Endothelial cell of umbilical vein (primary cell): Measurements from ENCODE around the gene SNX10. TPM values are rescaled to one million over a fixed set of nuclear protein-coding genes. Genes with fewer than 3 reads are reported as not detected.

Experiments
- BruUV-seq: library from RNA; stranded (reverse); fragments of 400-500 nt; replicated peaks from 2 replicates; lab custom pipeline; 2021; lab: Mats Ljungman, UMichigan
- CTCF ChIA-PET: fragments of 300-600, 350-600 bp; sonication (Branson Sonifier 250); formaldehyde crosslinking; loops from one replicate; lab custom pipeline; 2021; ENCODE audit warnings: antibody characterized with exemption, inconsistent platforms; lab: Charles Lee
- POLR2A ChIA-PET: fragments of 300-600, 350-600 bp; sonication (Branson Sonifier 250); formaldehyde crosslinking; loops from one replicate; lab custom pipeline; 2021; ENCODE audit warnings: antibody characterized with exemption, inconsistent platforms; lab: Charles Lee
- DNase-seq: peaks from one replicate; pipeline ENCODE4 v3.0.0-alpha.2; 2011; ENCODE audit warnings: low read depth, low spot score
- FAIRE-seq: peaks from 2 replicates; lab custom pipeline; 2011; peaks lifted over from hg19 to GRCh38; lab: Jason Lieb, UNC
- H2AFZ ChIP-seq: 2 replicates; pipeline ENCODE4 v1.6.0; 2012; ENCODE audit warnings: low read depth, low read length, control low read depth, inconsistent platforms
- H3K27ac ChIP-seq: 2 replicates; pipeline ENCODE4 v1.5.1; 2011; ENCODE audit warnings: low read depth, mild to moderate bottlenecking, control low read depth, low read length, moderate library complexity; ENCODE audit not compliant: insufficient read depth
- H3K27me3 ChIP-seq, 2 experiments: 2 replicates each; pipeline versions ENCODE4 v1.6.0 to v1.6.1; 2011; ENCODE audit warnings: low read length in 2 of 2, mixed read lengths in 1 of 2; ENCODE audit not compliant: control insufficient read depth in 2 of 2, insufficient read depth in 2 of 2
- H3K36me3 ChIP-seq, 2 experiments: 2 replicates in 1 of 2; 3 replicates in 1 of 2; pipeline ENCODE4 v1.5.1; 2011; ENCODE audit warnings: low read length in 2 of 2, mild to moderate bottlenecking in 1 of 2, moderate library complexity in 1 of 2; ENCODE audit not compliant: control insufficient read depth in 2 of 2, insufficient read depth in 2 of 2; ENCODE audit errors: extremely low read depth in 1 of 2
- H3K4me1 ChIP-seq: 3 replicates; pipeline ENCODE4 v1.5.1; 2011; ENCODE audit warnings: mild to moderate bottlenecking, low read length; ENCODE audit not compliant: control insufficient read depth, insufficient read depth; ENCODE audit errors: extremely low read depth
- H3K4me2 ChIP-seq: 2 replicates; pipeline ENCODE4 v1.6.1; 2011; ENCODE audit warnings: low read length, control low read depth, mixed read lengths; ENCODE audit not compliant: insufficient read depth
- H3K4me3 ChIP-seq, 3 experiments: fragments of 200-600 bp in 1 of 3; sonication (generic), shearing (Covaris generic) in 1 of 3; replicated peaks in 1 of 3; 2 replicates each; pipeline ENCODE4 v1.5.1; 2011 to 2016; ENCODE audit warnings: control low read depth in 3 of 3, low read length in 3 of 3, mild to moderate bottlenecking in 2 of 3, inconsistent platforms in 1 of 3, low read depth in 1 of 3, moderate library complexity in 1 of 3; ENCODE audit not compliant: insufficient read depth in 1 of 3
- H3K79me2 ChIP-seq: 2 replicates; pipeline ENCODE4 v1.6.0; 2012; ENCODE audit warnings: low read length, inconsistent platforms; ENCODE audit not compliant: control insufficient read depth, insufficient read depth
- H3K9ac ChIP-seq: replicated peaks from 2 replicates; pipeline ENCODE3; 2011; ENCODE audit warnings: low read length, control low read depth; ENCODE audit not compliant: insufficient read depth; ENCODE audit errors: extremely low read depth
- H3K9me1 ChIP-seq: replicated peaks from 3 replicates; pipeline ENCODE4 v1.6.0; 2011; ENCODE audit warnings: mild to moderate bottlenecking, low read length; ENCODE audit not compliant: control insufficient read depth, insufficient read depth; ENCODE audit errors: extremely low read depth
- H3K9me3 ChIP-seq: replicated peaks from 2 replicates; pipeline ENCODE4 v1.5.1; 2012; ENCODE audit warnings: low read length, inconsistent platforms; ENCODE audit not compliant: control insufficient read depth, insufficient read depth
- H4K20me1 ChIP-seq: replicated peaks from 2 replicates; pipeline ENCODE3; 2011; ENCODE audit warnings: mild to moderate bottlenecking, low read length; ENCODE audit not compliant: control insufficient read depth, insufficient read depth; ENCODE audit errors: extremely low read depth
- EZH2 ChIP-seq: IDR thresholded peaks from 2 replicates; pipeline ENCODE4 v1.6.1; 2012; ENCODE audit warnings: borderline replicate concordance, low read depth, mild to moderate bottlenecking, moderate library complexity, low read length, inconsistent platforms; ENCODE audit not compliant: severe bottlenecking
- FOS ChIP-seq: IDR thresholded peaks from 2 replicates; pipeline ENCODE4 v1.6.1; 2011; ENCODE audit warnings: mild to moderate bottlenecking, low read length, moderate library complexity, borderline replicate concordance; ENCODE audit not compliant: insufficient read depth
- GATA2 ChIP-seq: IDR thresholded peaks from 2 replicates; pipeline ENCODE4 v1.7.0; 2011; ENCODE audit warnings: low read depth, mild to moderate bottlenecking, moderate library complexity, mixed read lengths, low read length; ENCODE audit not compliant: insufficient read length, insufficient read depth
- JUN ChIP-seq: IDR thresholded peaks from 2 replicates; pipeline ENCODE4 v1.6.1; 2011; ENCODE audit warnings: borderline replicate concordance, low read depth; ENCODE audit not compliant: insufficient read length, insufficient read depth
- MYC ChIP-seq: IDR thresholded peaks from one replicate; pipeline ENCODE4 v1.6.1; 2011; ENCODE audit warnings: mild to moderate bottlenecking, low read depth, low read length
- POLR2A ChIP-seq: IDR thresholded peaks from 2 replicates; pipeline ENCODE4 v1.6.1; 2012; ENCODE audit warnings: low read depth, mild to moderate bottlenecking, control low read depth, low read length
- POLR2AphosphoS5 ChIP-seq: IDR thresholded peaks from 2 replicates; pipeline ENCODE4 v1.6.1; 2012; ENCODE audit warnings: low read depth, mild to moderate bottlenecking, control low read depth, low read length, moderate library complexity; ENCODE audit not compliant: insufficient read depth
- dilution Hi-C: fragments of 300-500 bp; cut with MboI; formaldehyde crosslinking; loops from one replicate; pipeline ENCODE4 v1.15.0; 2019; ENCODE audit warnings: low sequenced_read_pairs; ENCODE audit not compliant: extremely low pct_ligation_motif_present
- intact Hi-C: fragments of 100-400 bp; cut with micrococcal nuclease; formaldehyde crosslinking; loops from one replicate; pipeline ENCODE4 v1.10.0; 2022
- polyA plus RNA-seq, 4 experiments: library from polyadenylated mRNA; depleted of rRNA in 3 of 4; stranded (reverse) in 3 of 4; unstranded in 1 of 4; fragments of >200 nt; gene quantifications; 2 replicates each; pipeline versions ENCODE4 v1.2.1 to v1.2.3, GENCODE V29; 2011 to 2012; ENCODE audit warnings: missing spikeins in 1 of 4
- total RNA-seq: library from RNA; stranded (reverse); gene quantifications from 2 replicates; pipeline ENCODE4 v1.2.3, GENCODE V29; 2021
- TF ChIP-seq, protein P1 (sequence below): IDR thresholded peaks from 2 replicates; pipeline ENCODE4 v1.6.1; 2011; ENCODE audit not compliant: insufficient read depth, insufficient read length
- TF ChIP-seq, protein P2 (sequence below), 2 donors: IDR thresholded peaks; 1 replicate in 1 of 2; 2 replicates in 1 of 2; pipeline ENCODE4 v1.5.1; 2011; ENCODE audit warnings: low read length in 2 of 2, mild to moderate bottlenecking in 2 of 2, moderate library complexity in 2 of 2, control low read depth in 1 of 2, inconsistent platforms in 1 of 2, low read depth in 1 of 2; ENCODE audit not compliant: insufficient read depth in 1 of 2; ENCODE audit errors: extremely low read depth in 1 of 2

SNX10 gene
- total and polyA plus RNA-seq, 2 donors (not counting 3 experiments of a cell fraction or from before 2014, with no cell fraction given) = 0.25 to 0.80 TPM

DNA sequence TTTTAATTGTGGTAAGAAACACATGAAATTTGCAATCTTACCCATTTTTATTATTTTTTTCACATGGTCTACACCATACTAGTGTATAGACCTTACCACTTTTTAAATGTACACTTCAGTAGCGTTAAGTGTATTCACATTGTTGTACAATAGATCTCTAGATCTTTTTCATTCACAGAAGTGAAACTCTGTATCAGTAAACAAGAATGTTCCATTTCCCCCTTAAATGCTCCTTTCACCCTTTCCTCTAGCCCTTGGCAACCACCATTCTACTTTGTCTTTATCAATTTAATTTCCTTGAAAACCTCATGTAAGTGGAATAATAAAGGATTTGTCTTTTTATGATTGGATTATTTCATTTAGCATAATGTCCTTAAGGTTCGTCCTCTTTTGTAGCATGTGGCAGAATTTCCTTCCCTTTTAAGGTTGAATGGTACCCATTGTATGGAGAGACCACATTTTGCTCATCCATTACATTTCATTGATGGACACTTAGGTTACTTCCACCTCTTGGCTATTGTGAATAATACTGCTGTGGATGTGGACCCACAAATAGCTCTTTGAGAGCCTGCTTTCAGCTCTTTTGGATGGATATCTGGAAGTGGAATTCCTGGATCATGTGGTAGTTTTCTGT, 45.7 kb downstream of the SNX10 start:
- FAIRE-seq (no peak), DNase-seq (no peak)
- CTCF ChIA-PET = no interaction called here
- no peaks in the 10 kb centered on the region for H3K9me3 ChIP-seq
- no TSS peak for BruUV-seq
- H3K4me2 ChIP-seq = no peak overlapping the region
- intact Hi-C loops = no loop called here
- H3K4me1 ChIP-seq = no peaks in the 10 kb centered on the region
- no peaks in the 10 kb centered on the region for H3K36me3 ChIP-seq
- H4K20me1 ChIP-seq = no peaks in the 10 kb centered on the region
- H3K4me3 ChIP-seq = no peak overlapping the region
- no peak overlapping the region for H3K27ac ChIP-seq
- no peak overlapping the region for H2AFZ ChIP-seq
- dilution Hi-C loops = no loop called here
- H3K9ac ChIP-seq = no peak overlapping the region
- POLR2A ChIA-PET = no interaction called here
- no peaks in the 10 kb centered on the region for H3K79me2 ChIP-seq
- TF ChIP-seq POLR2A = no peak
- TF ChIP-seq POLR2AphosphoS5 = no peak
- TF ChIP-seq, protein P1, sequence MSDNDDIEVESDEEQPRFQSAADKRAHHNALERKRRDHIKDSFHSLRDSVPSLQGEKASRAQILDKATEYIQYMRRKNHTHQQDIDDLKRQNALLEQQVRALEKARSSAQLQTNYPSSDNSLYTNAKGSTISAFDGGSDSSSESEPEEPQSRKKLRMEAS = no peak
- no peak for TF ChIP-seq EZH2
- no peak for TF ChIP-seq FOS
- TF ChIP-seq MYC = no peak
- no peak for TF ChIP-seq GATA2
- TF ChIP-seq, protein P2, sequence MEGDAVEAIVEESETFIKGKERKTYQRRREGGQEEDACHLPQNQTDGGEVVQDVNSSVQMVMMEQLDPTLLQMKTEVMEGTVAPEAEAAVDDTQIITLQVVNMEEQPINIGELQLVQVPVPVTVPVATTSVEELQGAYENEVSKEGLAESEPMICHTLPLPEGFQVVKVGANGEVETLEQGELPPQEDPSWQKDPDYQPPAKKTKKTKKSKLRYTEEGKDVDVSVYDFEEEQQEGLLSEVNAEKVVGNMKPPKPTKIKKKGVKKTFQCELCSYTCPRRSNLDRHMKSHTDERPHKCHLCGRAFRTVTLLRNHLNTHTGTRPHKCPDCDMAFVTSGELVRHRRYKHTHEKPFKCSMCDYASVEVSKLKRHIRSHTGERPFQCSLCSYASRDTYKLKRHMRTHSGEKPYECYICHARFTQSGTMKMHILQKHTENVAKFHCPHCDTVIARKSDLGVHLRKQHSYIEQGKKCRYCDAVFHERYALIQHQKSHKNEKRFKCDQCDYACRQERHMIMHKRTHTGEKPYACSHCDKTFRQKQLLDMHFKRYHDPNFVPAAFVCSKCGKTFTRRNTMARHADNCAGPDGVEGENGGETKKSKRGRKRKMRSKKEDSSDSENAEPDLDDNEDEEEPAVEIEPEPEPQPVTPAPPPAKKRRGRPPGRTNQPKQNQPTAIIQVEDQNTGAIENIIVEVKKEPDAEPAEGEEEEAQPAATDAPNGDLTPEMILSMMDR (IDR thresholded peaks at IDR 0.05; ENCODE audit: extremely low read depth in 1 of 2, insufficient read depth in 1 of 2, low read depth in 1 of 2, low read length in 2 of 2) = no peak
- no peak for TF ChIP-seq JUN
- H3K27me3 ChIP-seq = no peaks in the 10 kb centered on the region
- no peaks in the 10 kb centered on the region for H3K9me1 ChIP-seq
